ENCODE results near the gene BRME1.
"Not testable (repeated sequence)": the region's sequence is repeated elsewhere in the genome, so short reads cannot be mapped to it uniquely, and the experiment has no call there.

The BRME1 gene

GRCh38 chr19:13926010-13926409 is 20.1 kb upstream of the BRME1 start:
- no peak for DNase-seq

- no peak for DNase-seq
These were observed 17.5 kb upstream of the BRME1 start for GRCh38 chr19:13923194-13923987.

- DNase-seq = not testable (repeated sequence)
These were observed 16.2 kb upstream of the BRME1 start for GRCh38 chr19:13922118-13922517.

GRCh38 chr19:13920940-13921747 is 15.2 kb upstream of the BRME1 start:
- peak; percentile 26 to 27 for DNase-seq

GRCh38 chr19:13920524-13920923 is 14.6 kb upstream of the BRME1 start:
- DNase-seq = no peak

- DNase-seq = no peak
These were observed 13.0 kb upstream of the BRME1 start for GRCh38 chr19:13918726-13919411.

- no peak for DNase-seq
These were observed 12.0 kb upstream of the BRME1 start for GRCh38 chr19:13917888-13918406.

- no peak for DNase-seq
These were observed 8.9 kb upstream of the BRME1 start for GRCh38 chr19:13914777-13915176.

- no peak for DNase-seq
These were observed 7.4 kb upstream of the BRME1 start for GRCh38 chr19:13913352-13913751.

GRCh38 chr19:13909430-13909829 is 3.5 kb upstream of the BRME1 start:
- no peak for DNase-seq

GRCh38 chr19:13908674-13909073 is 2.8 kb upstream of the BRME1 start:
- DNase-seq = no peak

- DNase-seq = no peak
These were observed 993 bp upstream of the BRME1 start for GRCh38 chr19:13906910-13907309.

- no peak for DNase-seq
These were observed 596 bp upstream of the BRME1 start for GRCh38 chr19:13906521-13906904.

GRCh38 chr19:13902993-13903555 is 2.8 kb downstream of the BRME1 start:
- DNase-seq = peak in 1 of 2 experiments; percentile 8

GRCh38 chr19:13899912-13900584 is 5.9 kb downstream of the BRME1 start:
- DNase-seq = no peak

- no peak for DNase-seq
These were observed 6.5 kb downstream of the BRME1 start for GRCh38 chr19:13899393-13899792.

- DNase-seq = no peak
These were observed 9.7 kb downstream of the BRME1 start for GRCh38 chr19:13896227-13896626.

- no peak for DNase-seq
These were observed 11.4 kb downstream of the BRME1 start for GRCh38 chr19:13894552-13894951.

GRCh38 chr19:13892870-13893269 is 13.0 kb downstream of the BRME1 start:
- DNase-seq = no peak

- no peak for DNase-seq
These were observed 15.8 kb downstream of the BRME1 start for GRCh38 chr19:13890136-13890535.

- no peak for DNase-seq
These were observed 17.6 kb downstream of the BRME1 start for GRCh38 chr19:13888281-13888680.

GRCh38 chr19:13887517-13887916 is 18.4 kb downstream of the BRME1 start:
- no peak for DNase-seq
